A549 (cell line): ENCODE measurements around the gene MRPL28.

Source experiments
- EHMT2 ChIP-seq: fragments of 200-600 bp; sonication (generic); IDR thresholded peaks from 2 replicates; pipeline ENCODE4 v1.6.1; 2016; ENCODE audit warnings: antibody characterized with exemption, low read depth, mild to moderate bottlenecking, moderate library complexity
- HDAC2 ChIP-seq: fragments of 200-600 bp; sonication (generic); IDR thresholded peaks from 2 replicates; pipeline ENCODE4 v1.6.1; 2016
- MAFK ChIP-seq: fragments of 450-650 bp; IDR thresholded peaks from 2 replicates; pipeline ENCODE4 v1.6.1; 2014; ENCODE audit not compliant: partially characterized antibody
- MAZ ChIP-seq: fragments of 150-350 bp; IDR thresholded peaks from 2 replicates; pipeline ENCODE4 v1.6.1; 2014; ENCODE audit warnings: antibody characterized with exemption, low read depth, low read length, borderline replicate concordance
- NFE2L2 ChIP-seq: fragments of 150-350 bp; conservative IDR thresholded peaks from 2 replicates; pipeline ENCODE4 v1.6.1; 2014; ENCODE audit warnings: low read length
- POLR2A ChIP-seq: IDR thresholded peaks from 2 replicates; pipeline ENCODE4 v1.6.1; 2012; ENCODE audit warnings: mild to moderate bottlenecking, low read length
- RAD21 ChIP-seq, 2 experiments: fragments of >200 bp in 1 of 2; sonication (Bioruptor Twin) in 1 of 2; formaldehyde crosslinking in 1 of 2; IDR thresholded peaks in 1 of 2; conservative IDR thresholded peaks in 1 of 2; 2 replicates in 1 of 2; 3 replicates in 1 of 2; pipeline ENCODE4 v1.6.1; 2012 to 2018; ENCODE audit warnings: inconsistent platforms in 1 of 2
- RFX5 ChIP-seq: fragments of 450-650 bp; IDR thresholded peaks from 2 replicates; pipeline ENCODE4 v1.7.1; 2014; ENCODE audit warnings: antibody characterized with exemption, mild to moderate bottlenecking, moderate library complexity
- SMC3 ChIP-seq: fragments of >200 bp; sonication (Bioruptor Twin); formaldehyde crosslinking; IDR thresholded peaks from 3 replicates; pipeline ENCODE4 v1.6.1; 2018; ENCODE audit warnings: inconsistent platforms
- TF ChIP-seq, protein P1 (sequence below): IDR thresholded peaks from 2 replicates; pipeline ENCODE4 v1.6.1; 2012
- TF ChIP-seq, protein P2 (sequence below): fragments of >200 bp; sonication (Bioruptor Twin); formaldehyde crosslinking; IDR thresholded peaks from 3 replicates; pipeline ENCODE4 v1.5.1; 2016
- TF ChIP-seq, protein P3 (sequence below): fragments of 250-450 bp; sonication (Bioruptor Pico); IDR thresholded peaks from 2 replicates; pipeline ENCODE4 v1.5.0; 2021; ENCODE audit warnings: mild to moderate bottlenecking, moderate library complexity, borderline replicate concordance

DNA sequence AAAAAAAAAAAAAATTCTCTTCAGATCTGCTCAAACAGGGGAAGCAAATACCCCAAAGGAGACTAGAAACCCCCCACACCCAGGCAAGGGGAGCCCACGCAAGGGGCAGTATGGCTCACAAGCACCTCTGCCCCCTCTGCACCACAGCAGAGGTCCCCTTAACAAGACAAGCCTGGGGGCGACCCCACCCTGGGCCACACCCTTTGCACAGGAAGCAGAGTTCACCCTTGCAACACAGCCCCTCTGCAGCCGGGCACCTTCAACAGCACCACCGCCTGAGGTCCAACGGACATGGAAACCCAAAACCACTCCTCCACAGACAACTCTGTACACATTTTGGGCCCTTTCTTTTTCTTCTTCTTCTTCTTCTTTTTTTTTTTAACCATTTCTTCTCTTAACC lies 30.7 kb downstream of the MRPL28 start:
- TF ChIP-seq MAZ: no peak
- TF ChIP-seq RFX5: no peak
- TF ChIP-seq, protein P1, sequence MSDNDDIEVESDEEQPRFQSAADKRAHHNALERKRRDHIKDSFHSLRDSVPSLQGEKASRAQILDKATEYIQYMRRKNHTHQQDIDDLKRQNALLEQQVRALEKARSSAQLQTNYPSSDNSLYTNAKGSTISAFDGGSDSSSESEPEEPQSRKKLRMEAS: no peak
- TF ChIP-seq, protein P2, sequence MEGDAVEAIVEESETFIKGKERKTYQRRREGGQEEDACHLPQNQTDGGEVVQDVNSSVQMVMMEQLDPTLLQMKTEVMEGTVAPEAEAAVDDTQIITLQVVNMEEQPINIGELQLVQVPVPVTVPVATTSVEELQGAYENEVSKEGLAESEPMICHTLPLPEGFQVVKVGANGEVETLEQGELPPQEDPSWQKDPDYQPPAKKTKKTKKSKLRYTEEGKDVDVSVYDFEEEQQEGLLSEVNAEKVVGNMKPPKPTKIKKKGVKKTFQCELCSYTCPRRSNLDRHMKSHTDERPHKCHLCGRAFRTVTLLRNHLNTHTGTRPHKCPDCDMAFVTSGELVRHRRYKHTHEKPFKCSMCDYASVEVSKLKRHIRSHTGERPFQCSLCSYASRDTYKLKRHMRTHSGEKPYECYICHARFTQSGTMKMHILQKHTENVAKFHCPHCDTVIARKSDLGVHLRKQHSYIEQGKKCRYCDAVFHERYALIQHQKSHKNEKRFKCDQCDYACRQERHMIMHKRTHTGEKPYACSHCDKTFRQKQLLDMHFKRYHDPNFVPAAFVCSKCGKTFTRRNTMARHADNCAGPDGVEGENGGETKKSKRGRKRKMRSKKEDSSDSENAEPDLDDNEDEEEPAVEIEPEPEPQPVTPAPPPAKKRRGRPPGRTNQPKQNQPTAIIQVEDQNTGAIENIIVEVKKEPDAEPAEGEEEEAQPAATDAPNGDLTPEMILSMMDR: no peak
- no peak for TF ChIP-seq RAD21 (conservative IDR thresholded peaks at IDR 0.05 in 1 of 2, IDR thresholded peaks at IDR 0.05 in 1 of 2)
- TF ChIP-seq SMC3: no peak
- no peak for TF ChIP-seq MAFK
- no peak for TF ChIP-seq EHMT2
- no peak for TF ChIP-seq POLR2A
- TF ChIP-seq HDAC2: no peak
- TF ChIP-seq, protein P3, sequence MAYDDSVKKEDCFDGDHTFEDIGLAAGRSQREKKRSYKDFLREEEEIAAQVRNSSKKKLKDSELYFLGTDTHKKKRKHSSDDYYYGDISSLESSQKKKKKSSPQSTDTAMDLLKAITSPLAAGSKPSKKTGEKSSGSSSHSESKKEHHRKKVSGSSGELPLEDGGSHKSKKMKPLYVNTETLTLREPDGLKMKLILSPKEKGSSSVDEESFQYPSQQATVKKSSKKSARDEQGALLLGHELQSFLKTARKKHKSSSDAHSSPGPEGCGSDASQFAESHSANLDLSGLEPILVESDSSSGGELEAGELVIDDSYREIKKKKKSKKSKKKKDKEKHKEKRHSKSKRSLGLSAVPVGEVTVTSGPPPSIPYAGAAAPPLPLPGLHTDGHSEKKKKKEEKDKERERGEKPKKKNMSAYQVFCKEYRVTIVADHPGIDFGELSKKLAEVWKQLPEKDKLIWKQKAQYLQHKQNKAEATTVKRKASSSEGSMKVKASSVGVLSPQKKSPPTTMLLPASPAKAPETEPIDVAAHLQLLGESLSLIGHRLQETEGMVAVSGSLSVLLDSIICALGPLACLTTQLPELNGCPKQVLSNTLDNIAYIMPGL (CRISPR knock-in tag): no peak
- no peak for TF ChIP-seq NFE2L2
